HG02840 (cell line): ENCODE measurements around the gene BSDC1.
"Not testable (repeated sequence)": the region's sequence is repeated elsewhere in the genome, so short reads cannot be mapped to it uniquely, and the experiment has no call there.

ENCODE experiments used
- ATAC-seq: cut with Tn5 transposase; IDR thresholded peaks from one replicate; pipeline ENCODE4 v1.9.1; 2021; ENCODE audit warnings: mild to moderate bottlenecking, moderate library complexity, moderate number of reproducible peaks; ENCODE audit not compliant: unreplicated experiment, low FRiP score

The BSDC1 gene, protein sequence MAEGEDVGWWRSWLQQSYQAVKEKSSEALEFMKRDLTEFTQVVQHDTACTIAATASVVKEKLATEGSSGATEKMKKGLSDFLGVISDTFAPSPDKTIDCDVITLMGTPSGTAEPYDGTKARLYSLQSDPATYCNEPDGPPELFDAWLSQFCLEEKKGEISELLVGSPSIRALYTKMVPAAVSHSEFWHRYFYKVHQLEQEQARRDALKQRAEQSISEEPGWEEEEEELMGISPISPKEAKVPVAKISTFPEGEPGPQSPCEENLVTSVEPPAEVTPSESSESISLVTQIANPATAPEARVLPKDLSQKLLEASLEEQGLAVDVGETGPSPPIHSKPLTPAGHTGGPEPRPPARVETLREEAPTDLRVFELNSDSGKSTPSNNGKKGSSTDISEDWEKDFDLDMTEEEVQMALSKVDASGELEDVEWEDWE

GRCh38 chr1:32394141-32394889, at the start of gene BSDC1:
Gene BSDC1 (minus strand): TSS chr1:32394441. CDS start chr1:32394414, 27 bp downstream.
- peak; percentile 95 for ATAC-seq

GRCh38 chr1:32441467-32441866, 47.2 kb upstream of the BSDC1 start:
- not testable (repeated sequence) for ATAC-seq

GRCh38 chr1:32438777-32439176, 44.5 kb upstream of the BSDC1 start:
- ATAC-seq, result not testable (repeated sequence)

DNA sequence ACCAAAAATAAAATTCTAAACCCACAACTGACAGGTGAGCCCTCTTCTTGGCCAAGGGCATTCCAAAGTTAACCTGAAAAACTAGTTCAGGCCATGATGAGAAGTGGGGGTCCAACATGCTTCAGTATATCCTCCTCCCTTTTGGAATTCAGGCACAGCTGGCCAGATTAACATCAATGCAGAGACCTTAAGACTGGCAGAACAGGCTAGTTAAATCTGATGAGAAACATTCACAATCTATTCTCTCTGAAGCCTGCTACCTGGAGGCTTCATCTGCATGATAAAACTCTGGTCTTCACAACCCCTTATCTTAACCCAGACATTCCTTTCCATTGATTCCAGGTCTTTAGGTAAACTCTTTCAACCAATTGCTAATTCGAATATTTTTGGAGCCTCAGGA, 43.9 kb upstream of the BSDC1 start:
- no peak for ATAC-seq

DNA sequence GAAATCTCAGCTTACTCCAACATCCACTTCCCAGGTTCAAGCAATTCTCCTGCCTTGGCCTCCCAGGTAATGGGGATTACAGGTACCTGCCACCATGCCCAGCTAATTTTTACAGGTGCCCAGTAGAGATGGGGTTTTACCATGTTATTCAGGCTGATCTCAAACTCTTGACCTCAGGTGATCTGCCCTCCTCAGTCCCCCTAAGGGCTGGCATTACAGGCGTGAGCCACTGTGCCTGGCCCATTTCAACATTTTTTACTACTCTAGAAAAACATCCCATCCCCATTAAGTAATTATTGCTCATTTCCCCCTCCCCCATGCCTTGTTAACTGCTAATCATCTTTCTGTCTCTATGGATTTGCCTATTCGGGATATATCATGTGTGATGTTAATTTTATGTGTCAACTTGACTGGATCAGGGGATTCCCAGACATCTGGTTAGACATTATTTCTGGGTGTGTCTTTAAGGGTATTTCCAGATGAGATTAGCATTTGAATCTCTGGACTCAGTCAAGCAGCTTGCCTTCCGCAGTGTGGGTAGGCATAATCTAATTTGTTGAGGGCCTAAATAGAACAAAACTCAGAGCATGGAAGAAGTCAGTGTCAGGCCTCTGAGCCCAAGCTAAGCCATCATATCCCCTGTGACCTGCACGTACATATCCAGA, 37.6 kb upstream of the BSDC1 start:
- ATAC-seq, result no peak

GRCh38 chr1:32427264-32427963, 33.2 kb upstream of the BSDC1 start:
- ATAC-seq, result no peak

GRCh38 chr1:32426489-32427255, 32.4 kb upstream of the BSDC1 start:
- ATAC-seq, result no peak

DNA sequence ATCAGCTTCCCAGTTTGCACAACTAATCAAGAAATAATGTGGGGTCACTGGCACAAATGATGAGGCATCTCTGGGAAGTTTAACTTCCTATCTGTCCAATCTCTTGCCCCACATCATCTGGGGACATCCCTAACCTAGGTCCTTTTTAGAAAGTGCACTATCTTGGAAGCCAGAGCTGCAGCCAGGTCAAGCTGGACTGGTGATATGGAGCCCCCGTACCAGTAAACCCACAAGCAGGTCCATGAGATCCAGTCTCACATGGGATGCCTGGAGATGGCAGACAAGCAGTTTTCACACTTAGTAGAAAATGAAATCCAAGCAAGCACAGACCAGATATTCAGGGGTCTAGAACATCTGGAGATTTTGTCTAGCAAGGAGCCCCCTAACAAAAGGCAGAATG, 27.5 kb upstream of the BSDC1 start:
- no peak for ATAC-seq

DNA sequence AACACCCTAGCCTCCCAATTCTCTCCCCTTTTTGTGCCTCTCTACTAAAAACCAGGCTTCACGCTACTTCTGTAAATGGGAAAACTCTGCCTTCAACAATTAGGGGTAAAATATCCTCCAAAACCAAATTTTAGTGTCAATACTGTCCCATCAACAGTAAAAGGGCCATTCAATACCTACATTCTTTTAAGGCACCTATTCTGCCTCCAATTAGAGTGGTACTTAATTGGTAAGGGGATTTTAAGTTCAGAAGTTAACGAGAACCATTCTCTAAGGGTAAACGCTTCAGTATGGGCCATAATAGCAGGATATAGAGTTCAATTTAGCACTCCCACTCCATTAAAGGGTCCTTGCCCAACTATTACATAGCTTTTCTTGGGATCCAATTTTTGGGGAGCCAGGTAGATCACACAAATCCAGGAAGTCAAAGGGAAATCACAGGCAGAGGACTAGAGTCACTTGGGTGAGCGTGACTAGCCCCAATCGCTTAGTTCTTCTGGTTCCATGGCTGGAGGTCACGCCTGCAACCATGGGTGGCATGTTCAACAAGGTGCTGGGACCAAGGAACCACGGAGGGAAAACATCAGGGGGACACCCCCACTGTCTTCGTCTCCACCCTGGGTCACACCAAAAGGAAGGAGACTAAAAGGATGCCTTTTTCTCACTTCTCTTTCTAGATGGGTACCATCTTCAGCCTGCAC, 20.1 kb upstream of the BSDC1 start:
- no peak for ATAC-seq

- no peak for ATAC-seq
Observed at GRCh38 chr1:32413507-32414185, 19.4 kb upstream of the BSDC1 start.

DNA sequence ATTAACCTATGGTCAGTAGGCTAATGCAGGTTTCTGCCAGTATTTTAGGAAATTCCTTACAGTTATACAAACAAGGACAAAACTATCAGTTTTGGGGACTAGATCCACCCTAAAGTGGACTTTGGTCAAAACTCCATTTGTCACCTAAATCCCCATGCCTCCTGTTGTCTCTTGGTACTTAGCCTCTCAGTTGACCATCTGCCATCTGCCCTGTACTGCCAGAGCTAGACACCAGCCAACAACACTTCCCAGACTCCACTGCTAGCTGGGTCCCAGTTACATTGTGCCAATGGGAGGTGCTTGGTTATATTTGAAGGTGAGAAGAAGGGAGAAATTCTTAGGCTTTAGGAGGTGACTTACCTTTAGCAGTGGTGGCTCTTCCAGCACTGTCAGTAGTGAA, 17.0 kb upstream of the BSDC1 start:
- ATAC-seq, result no peak

DNA sequence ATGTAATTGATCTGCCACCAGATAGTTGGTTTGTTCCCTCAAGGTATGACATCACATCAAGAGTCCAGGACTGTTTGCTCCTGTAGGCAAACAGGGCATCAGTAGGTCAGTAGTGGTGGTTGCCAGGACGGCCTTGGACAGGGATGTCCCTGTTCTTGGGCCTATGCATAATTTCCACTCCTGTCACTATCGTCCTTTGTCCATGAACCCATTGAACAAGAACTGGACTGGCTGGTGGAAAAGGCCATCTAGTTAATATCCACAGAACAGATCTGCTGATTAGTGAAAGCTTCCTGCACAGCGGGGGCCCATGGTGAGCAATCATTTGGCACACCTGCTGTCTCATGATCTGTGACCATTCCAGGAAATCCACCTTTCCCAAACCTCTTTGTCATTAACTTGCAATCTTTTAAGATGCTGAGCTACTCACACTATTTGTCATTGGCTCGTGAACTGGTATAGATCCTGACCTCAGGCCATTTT, 12.4 kb upstream of the BSDC1 start:
- no peak for ATAC-seq

GRCh38 chr1:32405672-32406467, 11.6 kb upstream of the BSDC1 start:
- ATAC-seq, result no peak

- no peak for ATAC-seq
Observed at GRCh38 chr1:32404946-32405345, 10.7 kb upstream of the BSDC1 start.

- ATAC-seq, result no peak
Observed at GRCh38 chr1:32400876-32401631, 6.8 kb upstream of the BSDC1 start.

- ATAC-seq, result no peak
Observed at GRCh38 chr1:32399843-32400242, 5.6 kb upstream of the BSDC1 start.

- ATAC-seq, result no peak
Observed at GRCh38 chr1:32398401-32398800, 4.2 kb upstream of the BSDC1 start.
